IMR-90 (cell line): ENCODE data around the gene NCOA7. TPM values are rescaled to one million over a fixed set of nuclear protein-coding genes. Genes with fewer than 3 reads are reported as not detected.

Experiments
- ATAC-seq: fragments of 200-7000 bp; cut with Tn5 transposase; 2 replicates; pipeline ENCODE4 v1.9.1; 2020; ENCODE audit warnings: low read depth, mild to moderate bottlenecking, moderate library complexity
- BruUV-seq: library from RNA; stranded (reverse); fragments of 400-500 nt; replicated peaks from 2 replicates; lab custom pipeline; 2021; lab: Mats Ljungman, UMichigan
- CTCF ChIA-PET: fragments of 300-600 bp; formaldehyde crosslinking; extraction: SDS; loops from one replicate; lab custom pipeline; 2021; ENCODE audit warnings: antibody characterized with exemption; lab: Yijun Ruan, JAX
- POLR2A ChIA-PET: fragments of 300-600 bp; sonication (Branson Sonifier 250); formaldehyde crosslinking; loops from one replicate; lab custom pipeline; 2022; ENCODE audit warnings: antibody characterized with exemption; ENCODE audit not compliant: unreplicated experiment; lab: Charles Lee
- DNase-seq: peaks from one replicate; pipeline ENCODE4 v3.0.0; 2013
- H2AFZ ChIP-seq: replicated peaks from 2 replicates; pipeline ENCODE3; 2013; ENCODE audit warnings: low read length, mild to moderate bottlenecking; ENCODE audit not compliant: poor library complexity
- H2AK5ac ChIP-seq: 2 replicates; pipeline ENCODE4 v1.6.1; 2013; ENCODE audit warnings: low read depth, low read length, inconsistent platforms
- H2AK9ac ChIP-seq: replicated peaks from 2 replicates; pipeline ENCODE3; 2013; ENCODE audit warnings: mild to moderate bottlenecking, low read depth, low read length, moderate library complexity; ENCODE audit not compliant: poor library complexity
- H2BK120ac ChIP-seq: 2 replicates; pipeline ENCODE4 v1.6.1; 2013; ENCODE audit warnings: low read depth, low read length, inconsistent platforms
- H2BK15ac ChIP-seq: 3 replicates; pipeline ENCODE4 v1.6.1; 2013; ENCODE audit warnings: low read depth, low read length, inconsistent platforms
- H2BK20ac ChIP-seq: 2 replicates; pipeline ENCODE4 v1.6.1; 2013; ENCODE audit warnings: low read depth, mild to moderate bottlenecking, inconsistent platforms, low read length, moderate library complexity
- H2BK5ac ChIP-seq: 2 replicates; pipeline ENCODE4 v1.6.1; 2013; ENCODE audit warnings: mild to moderate bottlenecking, low read depth, low read length, inconsistent platforms; ENCODE audit not compliant: poor library complexity, severe bottlenecking
- H3K14ac ChIP-seq: replicated peaks from 2 replicates; pipeline ENCODE4 v1.6.1; 2013; ENCODE audit warnings: low read depth, low read length, inconsistent platforms
- H3K18ac ChIP-seq: 2 replicates; pipeline ENCODE4 v1.6.1; 2013; ENCODE audit warnings: low read depth, low read length, control low read depth
- H3K23ac ChIP-seq: 2 replicates; pipeline ENCODE4 v1.6.1; 2013; ENCODE audit warnings: low read depth, low read length, inconsistent platforms
- H3K27ac ChIP-seq: 2 replicates; pipeline ENCODE4 v1.5.1; 2013; ENCODE audit warnings: mild to moderate bottlenecking, control low read depth, low read length; ENCODE audit not compliant: insufficient read depth
- H3K27me3 ChIP-seq: 2 replicates; pipeline ENCODE4 v1.6.1; 2013; ENCODE audit warnings: low read length; ENCODE audit not compliant: control insufficient read depth, insufficient read depth
- H3K36me3 ChIP-seq: 2 replicates; pipeline ENCODE4 v1.6.1; 2013; ENCODE audit warnings: low read length, mixed read lengths; ENCODE audit not compliant: control insufficient read depth, insufficient read depth
- H3K4ac ChIP-seq: 2 replicates; pipeline ENCODE4 v1.6.1; 2013; ENCODE audit warnings: low read depth, low read length, inconsistent platforms
- H3K4me1 ChIP-seq: 2 replicates; pipeline ENCODE4 v1.6.1; 2013; ENCODE audit warnings: low read length, mixed read lengths; ENCODE audit not compliant: control insufficient read depth, insufficient read depth
- H3K4me2 ChIP-seq: 2 replicates; pipeline ENCODE4 v1.6.1; 2013; ENCODE audit warnings: low read depth, mild to moderate bottlenecking, control low read depth, low read length, moderate library complexity
- H3K4me3 ChIP-seq: 2 replicates; pipeline ENCODE4 v1.5.1; 2013; ENCODE audit warnings: low read depth, mild to moderate bottlenecking, control low read depth, low read length, moderate library complexity; ENCODE audit not compliant: insufficient read depth
- H3K56ac ChIP-seq: 2 replicates; pipeline ENCODE4 v1.6.1; 2013; ENCODE audit warnings: low read length, inconsistent platforms; ENCODE audit not compliant: insufficient read depth; ENCODE audit errors: extremely low read depth
- H3K79me1 ChIP-seq, 2 experiments: 2 replicates each; pipeline ENCODE4 v1.6.1; 2013; ENCODE audit warnings: low read length in 2 of 2, inconsistent platforms in 1 of 2, low read depth in 1 of 2
- H3K9ac ChIP-seq: 2 replicates; pipeline ENCODE4 v1.6.1; 2013; ENCODE audit warnings: low read depth, low read length, control low read depth
- H3K9me1 ChIP-seq: 2 replicates; pipeline ENCODE4 v1.6.1; 2013; ENCODE audit warnings: low read length, inconsistent platforms; ENCODE audit not compliant: insufficient read depth
- H3K9me3 ChIP-seq: 2 replicates; pipeline ENCODE4 v1.6.1; 2013; ENCODE audit warnings: low read length; ENCODE audit not compliant: control insufficient read depth, insufficient read depth
- H4K20me1 ChIP-seq: 2 replicates; pipeline ENCODE4 v1.6.1; 2013; ENCODE audit warnings: low read length, inconsistent platforms; ENCODE audit not compliant: insufficient read depth
- H4K5ac ChIP-seq: 2 replicates; pipeline ENCODE4 v1.6.1; 2013; ENCODE audit warnings: mild to moderate bottlenecking, low read depth, low read length, control low read depth
- H4K8ac ChIP-seq, 2 experiments: 2 replicates each; pipeline ENCODE4 v1.6.1; 2013; ENCODE audit warnings: low read depth in 2 of 2, low read length in 2 of 2, control low read depth in 1 of 2, inconsistent platforms in 1 of 2
- H4K91ac ChIP-seq: 2 replicates; pipeline ENCODE4 v1.6.1; 2013; ENCODE audit warnings: low read depth, low read length, inconsistent platforms; ENCODE audit not compliant: insufficient read depth
- BHLHE40 ChIP-seq: fragments of 150-350 bp; IDR thresholded peaks from 2 replicates; pipeline ENCODE4 v1.6.1; 2016; ENCODE audit warnings: mild to moderate bottlenecking, low read depth, low read length
- CEBPB ChIP-seq: IDR thresholded peaks from 2 replicates; pipeline ENCODE4 v1.6.1; 2012; ENCODE audit warnings: low read depth, low read length, improper control_type of control experiment
- CHD1 ChIP-seq: IDR thresholded peaks from 2 replicates; pipeline ENCODE4 v1.6.1; 2012; ENCODE audit warnings: low read depth, low read length, improper control_type of control experiment
- FOS ChIP-seq: fragments of 150-350 bp; IDR thresholded peaks from 2 replicates; pipeline ENCODE4 v1.6.1; 2016; ENCODE audit warnings: low read depth, low read length
- MAFK ChIP-seq: IDR thresholded peaks from 2 replicates; pipeline ENCODE4 v1.6.1; 2012; ENCODE audit warnings: low read depth, low read length, improper control_type of control experiment
- MAZ ChIP-seq: IDR thresholded peaks from 2 replicates; pipeline ENCODE4 v1.6.1; 2012; ENCODE audit warnings: low read depth, mild to moderate bottlenecking, low read length, improper control_type of control experiment, moderate library complexity, borderline replicate concordance
- MXI1 ChIP-seq: IDR thresholded peaks from 2 replicates; pipeline ENCODE4 v1.6.1; 2012; ENCODE audit warnings: low read depth, mild to moderate bottlenecking, low read length, moderate library complexity, borderline replicate concordance
- POLR2A ChIP-seq: IDR thresholded peaks from 2 replicates; pipeline ENCODE4 v1.6.1; 2012; ENCODE audit warnings: mild to moderate bottlenecking, low read depth, low read length
- RAD21 ChIP-seq: IDR thresholded peaks from 2 replicates; pipeline ENCODE4 v1.6.1; 2012; ENCODE audit warnings: low read length, improper control_type of control experiment
- RCOR1 ChIP-seq: IDR thresholded peaks from 2 replicates; pipeline ENCODE4 v1.6.1; 2012; ENCODE audit warnings: mild to moderate bottlenecking, low read length, improper control_type of control experiment; ENCODE audit not compliant: insufficient replicate concordance
- RFX5 ChIP-seq: IDR thresholded peaks from 2 replicates; pipeline ENCODE4 v1.8.0; 2012; ENCODE audit warnings: low read depth, mild to moderate bottlenecking, low read length, moderate library complexity
- SMC3 ChIP-seq: fragments of 150-350 bp; IDR thresholded peaks from 2 replicates; pipeline ENCODE4 v1.6.1; 2016; ENCODE audit warnings: low read depth, mild to moderate bottlenecking, antibody characterized with exemption, low read length, moderate library complexity
- WGBS, 2 experiments: methylation state at CpG; one replicate each; pipeline versions ENCODE4 v1.1.5 to v1.1.7; 2013; ENCODE audit warnings: missing lambda C conversion rate in 2 of 2; ENCODE audit not compliant: insufficient read length in 1 of 2; ENCODE audit errors: extremely low coverage in 2 of 2; 5-methylcytosine and 5-hydroxymethylcytosine counted together
- dilution Hi-C: fragments of 300-500 bp; cut with HindIII; formaldehyde crosslinking; loops from one replicate; pipeline ENCODE4 v1.14.3; 2018; ENCODE audit warnings: low sequenced_read_pairs; ENCODE audit not compliant: unreplicated experiment
- in situ Hi-C: fragments of 300-500 bp; cut with MboI; formaldehyde crosslinking; loops from 3 replicates; pipeline ENCODE4 v1.14.3; 2019; ENCODE audit warnings: low sequenced_read_pairs, inconsistent platforms, mixed read lengths
- intact Hi-C: fragments of 100-400 bp; cut with micrococcal nuclease; formaldehyde crosslinking; loops from 2 replicates; pipeline ENCODE4 v1.10.0; 2022
- polyA plus RNA-seq, 3 experiments: library from polyadenylated mRNA; depleted of rRNA; stranded (reverse); fragments of >200 nt; gene quantifications; 2 replicates each; pipeline ENCODE4 v1.2.3, GENCODE V29; 2012; ENCODE audit warnings: low replicate concordance in 1 of 3
- total RNA-seq: library from RNA; depleted of rRNA; stranded (reverse); fragments of >200 nt; gene quantifications from 2 replicates; pipeline ENCODE4 v1.2.3, GENCODE V29; 2012
- TF ChIP-seq, protein P1 (sequence below): fragments of 150-350 bp; IDR thresholded peaks from 2 replicates; pipeline ENCODE4 v1.6.1; 2017; ENCODE audit warnings: mild to moderate bottlenecking, antibody characterized with exemption, low read length, low read depth
- TF ChIP-seq, protein P2 (sequence below): fragments of 150-350 bp; IDR thresholded peaks from 2 replicates; pipeline ENCODE4 v1.6.1; 2016; ENCODE audit warnings: low read depth, mild to moderate bottlenecking, low read length, moderate library complexity, borderline replicate concordance
- TF ChIP-seq, protein P3 (sequence below): conservative IDR thresholded peaks from 2 replicates; pipeline ENCODE4 v1.5.1; 2012; ENCODE audit warnings: mild to moderate bottlenecking, low read depth, low read length, improper control_type of control experiment

Gene NCOA7
- total and polyA plus RNA-seq, 2 of the 4 experiments (the other 2 are of a cell fraction) = 12.6 to 12.9 TPM

DNA sequence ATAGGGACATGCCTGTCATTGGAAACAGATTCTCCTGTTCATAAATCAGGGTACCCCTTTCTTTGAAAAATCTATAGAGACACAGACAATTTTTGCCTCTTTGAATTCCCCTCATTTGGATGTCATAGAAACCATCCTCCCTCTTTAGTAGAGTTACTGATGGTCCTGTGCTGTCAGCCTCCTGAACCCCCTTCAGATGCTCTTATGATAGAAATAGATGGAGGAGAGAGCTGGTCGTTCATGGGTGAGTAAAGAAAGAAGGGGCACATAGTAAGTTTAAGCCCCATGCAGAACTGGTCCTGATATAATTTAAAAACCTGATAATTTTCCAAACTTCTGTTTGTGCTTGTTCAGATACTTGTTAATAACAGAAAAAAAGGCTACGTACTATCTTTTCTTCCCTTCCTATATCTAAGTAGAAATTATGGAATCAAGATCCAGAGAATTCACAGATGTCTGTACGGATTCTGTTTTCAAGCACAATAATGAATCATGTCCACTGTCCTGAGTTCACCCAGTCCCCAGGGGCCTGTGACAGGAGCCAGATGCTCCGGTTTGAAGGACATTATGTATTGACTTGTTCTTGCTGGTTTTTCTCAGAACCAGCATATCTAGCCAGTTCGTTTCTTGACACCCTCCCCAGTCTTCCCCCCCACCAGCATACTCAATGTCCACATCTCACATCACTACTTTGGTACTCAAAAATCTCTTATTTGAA, 78.1 kb downstream of the NCOA7 start:
- Histone ChIP-seq H2BK20ac (no peak overlapping the region), H3K4ac (no peak overlapping the region), H3K27ac (no peak overlapping the region), H3K9ac (no peak overlapping the region), H3K4me3 (no peak overlapping the region), H4K91ac (no peak overlapping the region), H3K27me3 (no peaks in the 10 kb centered on the region), H3K4me1 (peaks cover 6% of the 10 kb centered on the region), H2AK5ac (no peak overlapping the region), H3K14ac (no peak overlapping the region), H3K23ac (no peak overlapping the region), H3K36me3 (no peaks in the 10 kb centered on the region), H2BK15ac (no peak overlapping the region), H3K9me3 (no peaks in the 10 kb centered on the region), H4K5ac (no peak overlapping the region), H4K8ac (no peak overlapping the region), H2BK5ac (no peak overlapping the region), H2AFZ (no peak overlapping the region), H2AK9ac (no peak overlapping the region), H3K79me1 (peaks cover 2 to 6% of the 10 kb centered on the region in 2 experiments; a peak in 2 of 4 replicates), H3K4me2 (no peak overlapping the region), H3K9me1 (peaks cover 8% of the 10 kb centered on the region), H2BK120ac (no peak overlapping the region; the same call in 1 of the 2 replicates), H3K18ac (peak overlapping the region; percentile 46; the same call in 1 of the 2 replicates), H4K20me1 (no peaks in the 10 kb centered on the region), H3K56ac (no peak overlapping the region)
- TF ChIP-seq RCOR1 (no peak), MAFK (no peak), MXI1 (no peak), SMC3 (no peak), CEBPB (no peak), RFX5 (no peak), BHLHE40 (no peak), FOS (no peak), RAD21 (no peak), POLR2A (no peak), CHD1 (no peak), MAZ (no peak)
- TF ChIP-seq, protein P1, sequence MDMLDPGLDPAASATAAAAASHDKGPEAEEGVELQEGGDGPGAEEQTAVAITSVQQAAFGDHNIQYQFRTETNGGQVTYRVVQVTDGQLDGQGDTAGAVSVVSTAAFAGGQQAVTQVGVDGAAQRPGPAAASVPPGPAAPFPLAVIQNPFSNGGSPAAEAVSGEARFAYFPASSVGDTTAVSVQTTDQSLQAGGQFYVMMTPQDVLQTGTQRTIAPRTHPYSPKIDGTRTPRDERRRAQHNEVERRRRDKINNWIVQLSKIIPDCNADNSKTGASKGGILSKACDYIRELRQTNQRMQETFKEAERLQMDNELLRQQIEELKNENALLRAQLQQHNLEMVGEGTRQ = no peak
- TF ChIP-seq, protein P2, sequence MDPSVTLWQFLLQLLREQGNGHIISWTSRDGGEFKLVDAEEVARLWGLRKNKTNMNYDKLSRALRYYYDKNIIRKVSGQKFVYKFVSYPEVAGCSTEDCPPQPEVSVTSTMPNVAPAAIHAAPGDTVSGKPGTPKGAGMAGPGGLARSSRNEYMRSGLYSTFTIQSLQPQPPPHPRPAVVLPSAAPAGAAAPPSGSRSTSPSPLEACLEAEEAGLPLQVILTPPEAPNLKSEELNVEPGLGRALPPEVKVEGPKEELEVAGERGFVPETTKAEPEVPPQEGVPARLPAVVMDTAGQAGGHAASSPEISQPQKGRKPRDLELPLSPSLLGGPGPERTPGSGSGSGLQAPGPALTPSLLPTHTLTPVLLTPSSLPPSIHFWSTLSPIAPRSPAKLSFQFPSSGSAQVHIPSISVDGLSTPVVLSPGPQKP = no peak
- TF ChIP-seq, protein P3, sequence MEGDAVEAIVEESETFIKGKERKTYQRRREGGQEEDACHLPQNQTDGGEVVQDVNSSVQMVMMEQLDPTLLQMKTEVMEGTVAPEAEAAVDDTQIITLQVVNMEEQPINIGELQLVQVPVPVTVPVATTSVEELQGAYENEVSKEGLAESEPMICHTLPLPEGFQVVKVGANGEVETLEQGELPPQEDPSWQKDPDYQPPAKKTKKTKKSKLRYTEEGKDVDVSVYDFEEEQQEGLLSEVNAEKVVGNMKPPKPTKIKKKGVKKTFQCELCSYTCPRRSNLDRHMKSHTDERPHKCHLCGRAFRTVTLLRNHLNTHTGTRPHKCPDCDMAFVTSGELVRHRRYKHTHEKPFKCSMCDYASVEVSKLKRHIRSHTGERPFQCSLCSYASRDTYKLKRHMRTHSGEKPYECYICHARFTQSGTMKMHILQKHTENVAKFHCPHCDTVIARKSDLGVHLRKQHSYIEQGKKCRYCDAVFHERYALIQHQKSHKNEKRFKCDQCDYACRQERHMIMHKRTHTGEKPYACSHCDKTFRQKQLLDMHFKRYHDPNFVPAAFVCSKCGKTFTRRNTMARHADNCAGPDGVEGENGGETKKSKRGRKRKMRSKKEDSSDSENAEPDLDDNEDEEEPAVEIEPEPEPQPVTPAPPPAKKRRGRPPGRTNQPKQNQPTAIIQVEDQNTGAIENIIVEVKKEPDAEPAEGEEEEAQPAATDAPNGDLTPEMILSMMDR = no peak
- no TSS peak for BruUV-seq
- 89% methylated on average over 1 of the region's 5 CpGs; no CpG with 5 or more reads in 1 of the 2 experiments for WGBS, 2 experiments
- ChIA-PET CTCF (interaction anchor here (1.0 to 1.2 kb wide), 3 partner anchors 13 to 79 kb away, joined by 3 to 6 read pairs (median 5); no protein-coding TSS in a partner anchor), POLR2A (no interaction called here)
- dilution Hi-C loops (no loop called here), in situ Hi-C loops (no loop called here), intact Hi-C loops (no loop called here)
- ATAC-seq (no peak), DNase-seq (no peak)
